Neural cell (in vitro differentiated cells): ENCODE results near the gene IGF1R.

Source experiments
- CTCF ChIP-seq: fragments of 450-650 bp; IDR thresholded peaks from 2 replicates; pipeline ENCODE4 v1.5.1; 2014; ENCODE audit warnings: antibody characterized with exemption, mild to moderate bottlenecking, moderate library complexity; ENCODE audit not compliant: poor library complexity, severe bottlenecking
- EP300 ChIP-seq: fragments of 450-650 bp; conservative IDR thresholded peaks from 2 replicates; pipeline ENCODE4 v1.6.1; 2014; ENCODE audit warnings: antibody characterized with exemption, mild to moderate bottlenecking, moderate library complexity; ENCODE audit not compliant: poor library complexity, severe bottlenecking
- RAD21 ChIP-seq: fragments of 450-650 bp; conservative IDR thresholded peaks from 2 replicates; pipeline ENCODE4 v1.6.1; 2014; ENCODE audit warnings: antibody characterized with exemption, mild to moderate bottlenecking, moderate library complexity
- REST ChIP-seq: IDR thresholded peaks from 2 replicates; pipeline ENCODE4 v1.6.1; 2012; ENCODE audit warnings: borderline replicate concordance
- TAF1 ChIP-seq: IDR thresholded peaks from 2 replicates; pipeline ENCODE4 v1.6.1; 2012; ENCODE audit warnings: low read depth

GRCh38 chr15:98874773-98875172 lies 226.4 kb downstream of the IGF1R start:
- TF ChIP-seq RAD21 (no peak), CTCF (no peak), REST (no peak), TAF1 (no peak), EP300 (no peak)
